Measurements from ENCODE around the gene AGPAT4.

DNA sequence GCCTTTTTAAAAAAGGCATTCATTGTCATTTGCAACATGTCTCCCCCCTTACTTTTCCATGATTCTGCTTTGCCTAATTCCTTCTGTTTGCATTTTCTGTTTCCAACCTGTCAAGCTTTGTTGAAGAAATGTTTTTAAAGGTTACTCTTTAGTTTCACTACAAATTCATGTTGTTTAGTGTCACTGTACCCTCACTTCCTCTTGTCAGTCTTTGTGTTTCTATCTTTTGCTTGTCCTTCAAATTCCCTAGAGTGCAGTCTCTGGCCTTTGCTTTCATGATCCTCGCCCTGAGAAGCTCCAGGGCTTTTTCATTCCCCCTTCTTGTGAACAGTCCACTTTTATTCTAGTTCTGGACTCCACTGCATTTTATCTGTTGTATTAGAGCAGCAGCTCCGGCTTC, 191.6 kb downstream of the AGPAT4 start:
- TF ChIP-seq GATA2 (IDR thresholded peaks at IDR 0.05; ENCODE audit: low read depth, low read length) (no peak), GATA3 (IDR thresholded peaks at IDR 0.05; ENCODE audit: low read depth, low read length) (no peak)
